Esophagus muscularis mucosa (tissue), 4 donors: Measurements from ENCODE around the gene SCLT1.

Source experiments
- EP300 ChIP-seq: sonication (generic); formaldehyde crosslinking; IDR thresholded peaks from one replicate; pipeline ENCODE4 v1.6.1; 2017; ENCODE audit warnings: antibody characterized with exemption
- POLR2A ChIP-seq: fragments of 450-650 bp; IDR thresholded peaks from one replicate; pipeline ENCODE4 v1.6.1; 2017; ENCODE audit warnings: antibody characterized with exemption, moderate library complexity, mild to moderate bottlenecking, low read depth
- POLR2AphosphoS5 ChIP-seq, 2 donors: sonication (generic); formaldehyde crosslinking; IDR thresholded peaks; one replicate each; pipeline ENCODE4 v1.6.1; 2017; ENCODE audit warnings: antibody characterized with exemption in 2 of 2
- TF ChIP-seq, protein P1 (sequence below), 3 experiments: fragments of 200-600 bp in 2 of 3; fragments of 450-650 bp in 1 of 3; sonication (generic) in 2 of 3; IDR thresholded peaks; one replicate each; pipeline ENCODE4 v1.5.1; 2017 to 2019; ENCODE audit warnings: antibody characterized with exemption in 3 of 3, mild to moderate bottlenecking in 2 of 3, moderate library complexity in 1 of 3

DNA sequence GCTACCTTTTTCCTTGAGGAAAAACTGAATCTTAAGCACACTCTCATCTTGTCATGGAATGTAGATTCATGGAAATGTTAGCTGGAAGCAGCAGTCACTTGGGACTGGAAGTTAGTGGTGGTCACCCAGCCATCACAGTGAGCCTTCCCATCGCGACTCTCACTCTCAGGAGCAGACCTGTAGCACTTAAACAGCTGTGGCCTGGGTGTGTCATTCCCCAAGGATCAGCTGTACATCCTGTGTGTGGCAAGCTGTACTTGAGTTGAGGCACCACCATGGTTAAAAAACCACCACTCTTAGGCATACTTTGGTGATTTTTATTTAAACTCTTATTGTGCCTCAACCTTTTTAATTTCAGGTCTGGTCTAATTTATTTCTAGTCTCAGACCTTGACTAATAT lies 237.1 kb downstream of the SCLT1 start:
- no peak for TF ChIP-seq POLR2A
- no peak for TF ChIP-seq EP300
- TF ChIP-seq, protein P1, sequence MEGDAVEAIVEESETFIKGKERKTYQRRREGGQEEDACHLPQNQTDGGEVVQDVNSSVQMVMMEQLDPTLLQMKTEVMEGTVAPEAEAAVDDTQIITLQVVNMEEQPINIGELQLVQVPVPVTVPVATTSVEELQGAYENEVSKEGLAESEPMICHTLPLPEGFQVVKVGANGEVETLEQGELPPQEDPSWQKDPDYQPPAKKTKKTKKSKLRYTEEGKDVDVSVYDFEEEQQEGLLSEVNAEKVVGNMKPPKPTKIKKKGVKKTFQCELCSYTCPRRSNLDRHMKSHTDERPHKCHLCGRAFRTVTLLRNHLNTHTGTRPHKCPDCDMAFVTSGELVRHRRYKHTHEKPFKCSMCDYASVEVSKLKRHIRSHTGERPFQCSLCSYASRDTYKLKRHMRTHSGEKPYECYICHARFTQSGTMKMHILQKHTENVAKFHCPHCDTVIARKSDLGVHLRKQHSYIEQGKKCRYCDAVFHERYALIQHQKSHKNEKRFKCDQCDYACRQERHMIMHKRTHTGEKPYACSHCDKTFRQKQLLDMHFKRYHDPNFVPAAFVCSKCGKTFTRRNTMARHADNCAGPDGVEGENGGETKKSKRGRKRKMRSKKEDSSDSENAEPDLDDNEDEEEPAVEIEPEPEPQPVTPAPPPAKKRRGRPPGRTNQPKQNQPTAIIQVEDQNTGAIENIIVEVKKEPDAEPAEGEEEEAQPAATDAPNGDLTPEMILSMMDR (IDR thresholded peaks at IDR 0.05), result no peak
- TF ChIP-seq POLR2AphosphoS5 (IDR thresholded peaks at IDR 0.05), result no peak
